Gastrocnemius medialis (tissue), 4 donors: Measurements from ENCODE around the gene WHRN. TPM values are rescaled to one million over a fixed set of nuclear protein-coding genes. Genes with fewer than 3 reads are reported as not detected.

ENCODE experiments used
- ATAC-seq, 2 donors: fragments of 150-250 bp; one replicate each; pipeline ENCODE4 v1.9.1; 2016
- DNase-seq, 2 donors: peaks; one replicate each; pipeline ENCODE4 v3.0.0-alpha.2; 2019
- H3K27ac ChIP-seq, 4 donors: fragments of 200-600 bp; sonication (generic); 1 replicate in 1 of 4; 2 replicates in 3 of 4; pipeline ENCODE4 v1.5.1; 2016 to 2018; ENCODE audit warnings: mild to moderate bottlenecking in 2 of 4, moderate library complexity in 1 of 4
- H3K27me3 ChIP-seq, 3 donors: fragments of 200-600 bp; sonication (generic) in 2 of 3; 1 replicate in 1 of 3; 2 replicates in 2 of 3; pipeline versions ENCODE4 v1.5.1 to v1.6.0; 2016 to 2019; ENCODE audit warnings: mild to moderate bottlenecking in 1 of 3, moderate library complexity in 1 of 3
- H3K36me3 ChIP-seq, 2 donors: fragments of 200-600 bp; sonication (generic) in 1 of 2; one replicate each; pipeline ENCODE4 v1.5.1; 2017 to 2018
- H3K4me1 ChIP-seq, 2 donors: fragments of 200-600 bp; sonication (generic) in 1 of 2; one replicate each; pipeline ENCODE4 v1.5.1; 2016 to 2017; ENCODE audit warnings: mild to moderate bottlenecking in 2 of 2
- H3K4me3 ChIP-seq, 4 donors: fragments of 200-600 bp; sonication (generic) in 3 of 4; 1 replicate in 1 of 4; 2 replicates in 3 of 4; pipeline ENCODE4 v1.5.1; 2016 to 2019; ENCODE audit warnings: mild to moderate bottlenecking in 2 of 4
- H3K9me3 ChIP-seq, 3 donors: fragments of 200-600 bp; sonication (generic) in 2 of 3; 1 replicate in 1 of 3; 2 replicates in 2 of 3; pipeline ENCODE4 v1.5.1; 2016 to 2019
- POLR2A ChIP-seq, 2 donors: fragments of 450-650 bp; IDR thresholded peaks; one replicate each; pipeline ENCODE4 v1.6.1; 2017; ENCODE audit warnings: antibody characterized with exemption in 2 of 2, mild to moderate bottlenecking in 2 of 2, moderate library complexity in 2 of 2
- in situ Hi-C, 4 donors: fragments of 200-750 bp; cut with MboI; loops; one replicate each; pipeline versions ENCODE4 v1.15.0 to v1.8.0; 2017; ENCODE audit warnings: low sequenced_read_pairs in 4 of 4
- intact Hi-C: fragments of 100-400 bp; cut with DNase I; formaldehyde crosslinking; loops from one replicate; pipeline ENCODE4 v1.15.1; 2023; ENCODE audit warnings: low total_unique reads
- total RNA-seq, 4 donors: library from RNA; depleted of rRNA; stranded (reverse); fragments of >200 nt; gene quantifications; one replicate each; pipeline versions ENCODE4 v1.1.0 to v1.2.3, GENCODE V29; 2016
- TF ChIP-seq, protein P1 (sequence below), 5 experiments: fragments of 450-650 bp in 3 of 5; fragments of 200-600 bp in 2 of 5; sonication (generic) in 2 of 5; IDR thresholded peaks in 4 of 5; conservative IDR thresholded peaks in 1 of 5; 1 replicate in 4 of 5; 2 replicates in 1 of 5; pipeline ENCODE4 v1.5.1; 2016 to 2019; ENCODE audit warnings: antibody characterized with exemption in 5 of 5, mild to moderate bottlenecking in 3 of 5, moderate library complexity in 3 of 5

Gene WHRN
- total RNA-seq, 4 donors from 2014 or later: 0.16 to 0.18 TPM; not detected in 2

DNA sequence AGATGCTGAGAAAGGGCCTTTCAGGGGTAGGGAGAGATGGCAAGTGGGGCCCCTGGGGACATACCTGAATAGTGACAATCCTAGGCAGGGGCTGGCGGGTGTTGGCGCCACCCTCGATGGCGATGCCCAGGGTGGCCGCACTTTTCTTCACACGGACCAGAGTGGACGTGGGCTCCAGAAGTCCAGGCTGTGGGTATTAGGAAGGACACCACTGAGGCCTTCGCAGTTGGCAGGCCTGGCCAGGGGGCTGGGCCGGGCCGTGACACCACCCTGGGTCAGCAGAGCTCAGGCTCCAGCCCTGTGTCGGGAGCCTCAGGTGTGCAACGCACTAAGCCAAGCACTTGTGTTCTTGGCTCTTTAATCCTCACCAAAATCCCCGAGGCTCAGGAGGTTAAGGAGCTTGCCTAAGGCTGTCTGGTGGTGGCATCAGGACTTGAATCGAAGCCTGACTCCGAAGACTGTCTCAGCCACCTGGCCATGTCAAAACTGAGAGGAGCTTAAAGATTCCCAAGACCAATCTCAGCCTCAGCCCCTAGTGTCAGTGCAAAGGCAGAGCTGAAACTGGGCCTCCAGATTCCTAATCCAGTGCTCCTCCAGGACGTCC is 102.0 kb downstream of the WHRN start:
- ATAC-seq: no peak
- in situ Hi-C loops: loop anchor here (10.0 to 25.0 kb wide), 4 partner anchors 192 to 612 kb away; partner anchors contain the start of gene TEX53 (in 1 of the 4)
- Histone ChIP-seq H3K27me3 (no peaks in the 10 kb centered on the region), H3K4me1 (peaks cover 0 to 4% of the 10 kb centered on the region in 2 donors), H3K9me3 (no peaks in the 10 kb centered on the region), H3K36me3 (no peaks in the 10 kb centered on the region), H3K27ac (no peak overlapping the region), H3K4me3 (no peak overlapping the region)
- TF ChIP-seq, protein P1, sequence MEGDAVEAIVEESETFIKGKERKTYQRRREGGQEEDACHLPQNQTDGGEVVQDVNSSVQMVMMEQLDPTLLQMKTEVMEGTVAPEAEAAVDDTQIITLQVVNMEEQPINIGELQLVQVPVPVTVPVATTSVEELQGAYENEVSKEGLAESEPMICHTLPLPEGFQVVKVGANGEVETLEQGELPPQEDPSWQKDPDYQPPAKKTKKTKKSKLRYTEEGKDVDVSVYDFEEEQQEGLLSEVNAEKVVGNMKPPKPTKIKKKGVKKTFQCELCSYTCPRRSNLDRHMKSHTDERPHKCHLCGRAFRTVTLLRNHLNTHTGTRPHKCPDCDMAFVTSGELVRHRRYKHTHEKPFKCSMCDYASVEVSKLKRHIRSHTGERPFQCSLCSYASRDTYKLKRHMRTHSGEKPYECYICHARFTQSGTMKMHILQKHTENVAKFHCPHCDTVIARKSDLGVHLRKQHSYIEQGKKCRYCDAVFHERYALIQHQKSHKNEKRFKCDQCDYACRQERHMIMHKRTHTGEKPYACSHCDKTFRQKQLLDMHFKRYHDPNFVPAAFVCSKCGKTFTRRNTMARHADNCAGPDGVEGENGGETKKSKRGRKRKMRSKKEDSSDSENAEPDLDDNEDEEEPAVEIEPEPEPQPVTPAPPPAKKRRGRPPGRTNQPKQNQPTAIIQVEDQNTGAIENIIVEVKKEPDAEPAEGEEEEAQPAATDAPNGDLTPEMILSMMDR (IDR thresholded peaks at IDR 0.05 in 4 of 5, conservative IDR thresholded peaks at IDR 0.05 in 1 of 5): no peak
- TF ChIP-seq POLR2A (IDR thresholded peaks at IDR 0.05): no peak
- DNase-seq: no peak
- intact Hi-C loops: loop anchor here (10.0 kb wide), 3 partner anchors 82 to 1122 kb away; no protein-coding TSS in a partner anchor

DNA sequence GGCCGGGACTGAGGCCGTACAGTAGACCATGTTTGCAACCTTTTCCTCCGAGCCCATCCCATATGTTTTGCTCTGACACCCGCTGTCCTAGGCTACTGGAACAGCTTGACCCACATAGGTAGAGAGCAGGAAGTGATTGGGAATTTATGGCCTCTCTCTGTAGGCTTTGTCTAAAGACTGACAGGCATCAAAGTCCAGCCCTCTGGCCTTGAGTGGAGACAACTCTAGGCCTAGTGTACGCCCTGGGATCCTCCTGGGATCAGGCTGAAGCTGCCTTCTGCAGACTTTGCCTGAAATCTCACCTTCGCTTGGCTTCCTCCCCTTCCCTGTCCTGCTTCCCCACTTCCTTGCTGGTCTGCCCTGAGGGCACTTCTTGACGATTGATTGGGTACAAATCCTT is 103.9 kb downstream of the WHRN start:
- DNase-seq (no peak), ATAC-seq (no peak)
- Histone ChIP-seq H3K9me3 (no peaks in the 10 kb centered on the region), H3K27me3 (no peaks in the 10 kb centered on the region), H3K4me1 (peaks cover 0 to 7% of the 10 kb centered on the region in 2 donors), H3K36me3 (no peaks in the 10 kb centered on the region), H3K27ac (no peak overlapping the region), H3K4me3 (no peak overlapping the region)
- in situ Hi-C loops (loop anchor here (10.0 to 25.0 kb wide), 4 partner anchors 193 to 613 kb away; partner anchors contain the start of gene TEX53 (in 1 of the 4)), intact Hi-C loops (loop anchor here (10.0 kb wide), 3 partner anchors 83 to 1123 kb away; no protein-coding TSS in a partner anchor)
- TF ChIP-seq POLR2A (IDR thresholded peaks at IDR 0.05): no peak
- TF ChIP-seq, protein P1 (IDR thresholded peaks at IDR 0.05 in 4 of 5, conservative IDR thresholded peaks at IDR 0.05 in 1 of 5): no peak

DNA sequence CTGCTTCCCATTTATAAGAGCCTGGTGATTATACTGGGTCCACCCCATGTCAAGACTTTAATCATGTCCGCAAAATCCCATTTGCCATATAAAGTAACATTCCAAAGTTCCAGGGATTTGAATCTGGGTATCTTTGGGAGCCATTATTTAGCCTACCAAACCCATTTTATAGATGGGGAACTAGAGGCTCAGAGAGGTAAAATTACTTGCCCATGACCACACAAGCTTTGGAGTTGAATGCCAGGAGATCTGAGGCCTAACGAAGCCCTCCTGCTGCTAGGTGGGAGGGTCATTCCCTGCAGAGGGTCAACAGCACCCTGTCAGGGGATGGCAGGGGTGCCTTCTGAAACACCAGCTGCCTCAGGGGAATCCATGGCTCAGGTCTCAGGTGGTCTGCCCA is 104.5 kb downstream of the WHRN start:
- intact Hi-C loops: loop anchor here (10.0 kb wide), 3 partner anchors 84 to 1124 kb away; no protein-coding TSS in a partner anchor
- no peak overlapping the region for H3K27ac ChIP-seq
- in situ Hi-C loops: loop anchor here (10.0 to 25.0 kb wide), 4 partner anchors 194 to 614 kb away; partner anchors contain the start of gene TEX53 (in 1 of the 4)
- H3K4me3 ChIP-seq: no peak overlapping the region
- DNase-seq (no peak), ATAC-seq (no peak)
- H3K36me3 ChIP-seq: no peaks in the 10 kb centered on the region
- no peaks in the 10 kb centered on the region for H3K27me3 ChIP-seq
- no peak for TF ChIP-seq POLR2A (IDR thresholded peaks at IDR 0.05)
- TF ChIP-seq, protein P1 (IDR thresholded peaks at IDR 0.05 in 4 of 5, conservative IDR thresholded peaks at IDR 0.05 in 1 of 5): no peak
- peaks cover 0 to 7% of the 10 kb centered on the region in 2 donors for H3K4me1 ChIP-seq
- H3K9me3 ChIP-seq: no peaks in the 10 kb centered on the region

DNA sequence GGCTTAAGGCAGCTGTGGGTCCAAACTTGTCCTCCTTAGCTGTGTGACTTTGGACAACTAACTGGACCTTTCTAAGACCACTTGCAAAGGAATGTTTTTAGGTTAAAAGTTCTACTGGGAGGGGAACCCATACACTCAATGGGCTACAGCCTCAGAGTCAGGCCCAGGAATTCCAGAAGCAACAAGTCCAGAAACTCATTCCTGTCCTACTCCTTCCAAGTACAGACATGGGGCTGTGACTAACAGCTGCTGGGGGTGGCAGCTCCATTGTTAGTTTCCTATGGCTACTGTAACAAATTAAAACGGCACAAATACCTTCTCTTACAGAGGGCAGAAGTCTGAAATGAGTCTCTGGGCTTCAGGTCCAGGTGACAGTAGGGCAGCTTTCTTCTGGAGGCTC is 105.1 kb downstream of the WHRN start:
- H3K27me3 ChIP-seq: no peaks in the 10 kb centered on the region
- DNase-seq: no peak
- peaks cover 0 to 7% of the 10 kb centered on the region in 2 donors for H3K4me1 ChIP-seq
- intact Hi-C loops: loop anchor here (10.0 kb wide), 3 partner anchors 85 to 1125 kb away; no protein-coding TSS in a partner anchor
- ATAC-seq: no peak
- H3K4me3 ChIP-seq: no peak overlapping the region
- in situ Hi-C loops: loop anchor here (10.0 to 25.0 kb wide), 4 partner anchors 195 to 615 kb away; partner anchors contain the start of gene TEX53 (in 1 of the 4)
- TF ChIP-seq, protein P1 (IDR thresholded peaks at IDR 0.05 in 4 of 5, conservative IDR thresholded peaks at IDR 0.05 in 1 of 5): no peak
- no peak for TF ChIP-seq POLR2A (IDR thresholded peaks at IDR 0.05)
- H3K36me3 ChIP-seq: no peaks in the 10 kb centered on the region
- H3K9me3 ChIP-seq: no peaks in the 10 kb centered on the region
- H3K27ac ChIP-seq: no peak overlapping the region
